HEK293 (cell line): ENCODE results near the gene RFX2.
A peak's percentile ranks its signal among the peaks of the same experiment; 100 is the strongest.
"Not testable (repeated sequence)": the region's sequence is repeated elsewhere in the genome, so short reads cannot be mapped to it uniquely, and the experiment has no call there.

ENCODE experiments used
- CTCF ChIA-PET: fragments of 350-600 bp; formaldehyde crosslinking; extraction: SDS; loops from one replicate; lab custom pipeline; 2021; ENCODE audit warnings: antibody characterized with exemption; lab: Yijun Ruan, JAX
- POLR2A ChIA-PET: fragments of 300-600 bp; formaldehyde crosslinking; extraction: SDS; loops from one replicate; lab custom pipeline; 2020; ENCODE audit warnings: antibody characterized with exemption, inconsistent platforms; lab: Yijun Ruan, JAX
- H3K27ac ChIP-seq: fragments of 200-500 bp; sonication (Bioruptor generic); 2 replicates; pipeline ENCODE4 v1.5.1; 2014; ENCODE audit warnings: low read depth, low read length, control low read depth, inconsistent platforms; ENCODE audit errors: extremely low read depth
- H3K36me3 ChIP-seq, 2 experiments: fragments of 200-500 bp in 1 of 2; sonication (Bioruptor generic) in 1 of 2; 1 replicate in 1 of 2; 2 replicates in 1 of 2; pipeline ENCODE4 v1.5.1; 2014 to 2017; ENCODE audit warnings: inconsistent platforms in 2 of 2, low read length in 2 of 2; ENCODE audit not compliant: control insufficient read depth in 2 of 2, insufficient read depth in 1 of 2
- H3K4me1 ChIP-seq: fragments of 200-500 bp; sonication (Bioruptor generic); 2 replicates; pipeline ENCODE4 v1.5.1; 2014; ENCODE audit warnings: mild to moderate bottlenecking, low read length, inconsistent platforms; ENCODE audit not compliant: control insufficient read depth, insufficient read depth
- H3K4me3 ChIP-seq: 2 replicates; pipeline ENCODE4 v1.5.1; 2011; ENCODE audit warnings: low read depth, mild to moderate bottlenecking, control low read depth, low read length, moderate library complexity
- H3K9me3 ChIP-seq: fragments of 200-500 bp; sonication (Bioruptor generic); 2 replicates; pipeline ENCODE4 v1.5.1; 2014; ENCODE audit warnings: low read depth, low read length, inconsistent platforms; ENCODE audit not compliant: control insufficient read depth, insufficient read depth
- AEBP2 ChIP-seq: fragments of 450-650 bp; formaldehyde crosslinking; IDR thresholded peaks from 2 replicates; pipeline ENCODE4 v1.5.1; 2016; ENCODE audit warnings: missing biosample characterization, missing genetic modification characterization, borderline replicate concordance
- EGR2 ChIP-seq: fragments of 450-650 bp; formaldehyde crosslinking; IDR thresholded peaks from 2 replicates; pipeline ENCODE4 v1.5.1; 2016; ENCODE audit warnings: low read depth, missing biosample characterization, missing genetic modification characterization
- GFI1B ChIP-seq: fragments of 450-650 bp; formaldehyde crosslinking; IDR thresholded peaks from 2 replicates; pipeline ENCODE4 v1.5.1; 2016; ENCODE audit warnings: missing biosample characterization, missing genetic modification characterization
- KLF17 ChIP-seq: fragments of 450-650 bp; formaldehyde crosslinking; IDR thresholded peaks from 2 replicates; pipeline ENCODE4 v1.5.1; 2016; ENCODE audit warnings: missing biosample characterization, missing genetic modification characterization
- MEIS1 ChIP-seq: sonication (generic); formaldehyde crosslinking; IDR thresholded peaks from 2 replicates; pipeline ENCODE4 v1.8.1; 2022; ENCODE audit warnings: missing genetic modification reagents, mild to moderate bottlenecking, borderline replicate concordance
- REPIN1 ChIP-seq: fragments of 450-650 bp; formaldehyde crosslinking; IDR thresholded peaks from 2 replicates; pipeline ENCODE4 v1.5.1; 2017; ENCODE audit warnings: missing biosample characterization, missing genetic modification characterization, low read depth
- ZBTB21 ChIP-seq: fragments of 450-650 bp; formaldehyde crosslinking; IDR thresholded peaks from 2 replicates; pipeline ENCODE4 v1.5.1; 2017; ENCODE audit warnings: missing biosample characterization, missing genetic modification characterization
- ZNF114 ChIP-seq: fragments of 450-650 bp; formaldehyde crosslinking; IDR thresholded peaks from 2 replicates; pipeline ENCODE4 v1.5.0; 2017; ENCODE audit warnings: missing biosample characterization, missing genetic modification characterization
- ZNF449 ChIP-seq: fragments of 450-650 bp; formaldehyde crosslinking; IDR thresholded peaks from 2 replicates; pipeline ENCODE4 v1.5.1; 2017; ENCODE audit warnings: missing biosample characterization, mild to moderate bottlenecking, missing genetic modification characterization, moderate library complexity
- ZNF558 ChIP-seq: fragments of 450-650 bp; formaldehyde crosslinking; IDR thresholded peaks from 2 replicates; pipeline ENCODE4 v1.5.1; 2016; ENCODE audit warnings: missing biosample characterization, missing genetic modification characterization
- ZNF629 ChIP-seq: fragments of 450-650 bp; formaldehyde crosslinking; IDR thresholded peaks from 2 replicates; pipeline ENCODE4 v1.5.1; 2017; ENCODE audit warnings: missing biosample characterization, missing genetic modification characterization
- ZNF76 ChIP-seq: fragments of 450-650 bp; formaldehyde crosslinking; IDR thresholded peaks from 2 replicates; pipeline ENCODE4; 2016; ENCODE audit warnings: low read depth, missing biosample characterization, missing genetic modification characterization, borderline replicate concordance
- ZSCAN30 ChIP-seq: fragments of 450-650 bp; IDR thresholded peaks from 2 replicates; pipeline ENCODE4 v1.5.1; 2018; ENCODE audit warnings: missing biosample characterization, mild to moderate bottlenecking, missing genetic modification characterization, moderate library complexity
- ZXDB ChIP-seq: fragments of 450-650 bp; formaldehyde crosslinking; IDR thresholded peaks from 2 replicates; pipeline ENCODE4 v1.5.1; 2016; ENCODE audit warnings: missing biosample characterization, missing genetic modification characterization

The RFX2 gene

GRCh38 chr19:6032381-6032780 lies 77.9 kb downstream of the RFX2 start:
- no peaks in the 10 kb centered on the region for H3K4me1 ChIP-seq
- TF ChIP-seq ZNF449 (tag by site-specific recombination) (0 out of 2 replicates have a peak, but pooled peaks have one; percentile 41), MEIS1 (CRISPR knock-in tag) (no peak)
- H3K9me3 ChIP-seq = no peaks in the 10 kb centered on the region
- no peak overlapping the region for H3K4me3 ChIP-seq
- no peak overlapping the region for H3K27ac ChIP-seq
- ChIA-PET POLR2A (no interaction called here), CTCF (interaction anchor here (0.6 to 2.9 kb wide), 3 partner anchors 10 to 674 kb away, joined by 3 to 23 read pairs (median 3); no protein-coding TSS in a partner anchor)
- H3K36me3 ChIP-seq = no peaks in the 10 kb centered on the region

DNA sequence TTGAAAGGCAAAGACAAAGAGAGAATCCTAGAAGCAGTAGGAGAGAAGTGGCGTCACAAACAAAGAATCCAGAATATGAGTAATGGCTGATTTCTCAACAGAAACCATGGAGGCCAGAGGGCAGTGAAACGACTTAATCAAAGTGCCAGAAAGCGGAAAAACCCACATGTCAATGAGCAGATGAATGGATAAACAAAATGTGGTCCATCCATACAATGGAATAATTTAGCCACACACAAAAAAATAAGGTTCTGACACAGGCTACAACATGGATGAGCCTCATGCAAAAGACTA lies 80.1 kb downstream of the RFX2 start:
- Histone ChIP-seq H3K4me1 (no peaks in the 10 kb centered on the region), H3K4me3 (no peak overlapping the region), H3K36me3 (no peaks in the 10 kb centered on the region), H3K27ac (no peak overlapping the region), H3K9me3 (no peaks in the 10 kb centered on the region)
- no peak for TF ChIP-seq KLF17
- TF ChIP-seq ZNF558 (tag by site-specific recombination) = peak; percentile 3; the same call in 1 of the 2 replicates
- POLR2A ChIA-PET = no interaction called here
- CTCF ChIA-PET = interaction anchor here (0.6 to 2.7 kb wide), 2 partner anchors 43 to 833 kb away, joined by 5 to 11 read pairs; no protein-coding TSS in a partner anchor

DNA sequence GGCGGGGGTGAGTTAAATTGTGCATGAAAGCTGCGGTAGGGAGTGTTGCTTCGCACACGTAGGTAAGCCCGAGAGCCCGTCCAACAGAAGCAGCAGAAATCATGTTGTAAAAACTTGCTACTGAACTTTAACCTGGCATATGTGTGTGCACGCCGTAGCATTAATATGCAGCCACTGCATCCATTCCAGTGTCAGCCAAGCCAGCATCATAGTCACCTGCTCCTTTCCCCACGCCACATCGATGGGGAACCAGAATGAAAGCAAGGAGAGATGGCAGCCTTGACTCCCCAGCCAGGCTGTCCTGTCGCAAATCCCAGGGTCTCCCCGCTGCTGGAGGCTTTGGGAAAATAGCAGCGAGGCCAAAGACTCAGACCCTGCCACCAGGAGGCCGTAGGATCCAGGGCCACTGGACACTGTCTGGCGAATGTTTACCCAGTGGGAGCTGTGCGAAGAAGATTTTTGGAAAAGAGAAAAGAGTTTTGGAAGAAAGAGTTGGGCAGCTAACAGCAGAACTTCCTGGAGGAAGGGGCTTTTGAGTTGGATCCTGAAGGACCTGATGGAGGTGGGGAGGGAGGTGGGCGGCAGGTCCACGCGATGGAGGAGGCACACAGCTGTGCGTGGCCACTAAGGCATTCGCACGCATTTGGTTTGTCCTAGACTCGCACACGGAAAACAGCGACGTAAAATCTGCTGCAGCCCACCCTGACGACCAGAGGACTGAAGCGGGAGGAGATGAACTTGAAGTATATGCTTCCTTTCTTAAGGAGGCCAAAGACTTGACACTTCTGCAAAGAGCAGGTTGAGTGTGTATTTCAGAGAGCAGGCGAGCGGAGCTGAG lies 83.7 kb downstream of the RFX2 start:
- no peak for TF ChIP-seq AEBP2 (tag by site-specific recombination)
- no peak for TF ChIP-seq MEIS1 (CRISPR knock-in tag)
- no peak for TF ChIP-seq ZSCAN30 (tag by site-specific recombination)
- TF ChIP-seq REPIN1 (tag by site-specific recombination) = no peak
- no peak for TF ChIP-seq ZNF629
- TF ChIP-seq ZNF76 = no peak
- no peak for TF ChIP-seq ZXDB (tag by site-specific recombination)
- no peak for TF ChIP-seq ZBTB21
- no peak for TF ChIP-seq GFI1B
- no peak for TF ChIP-seq EGR2
- no peak for TF ChIP-seq ZNF114 (tag by site-specific recombination)
- no peak overlapping the region for H3K4me3 ChIP-seq
- H3K36me3 ChIP-seq = no peaks in the 10 kb centered on the region
- H3K27ac ChIP-seq = no peak overlapping the region
- ChIA-PET POLR2A (interaction anchor here (0.7 kb wide), 1 partner anchor 78 kb away, joined by 4 read pairs; no protein-coding TSS in a partner anchor), CTCF (interaction anchor here (0.7 to 3.2 kb wide), 6 partner anchors 20 to 223 kb away, joined by 3 to 12 read pairs (median 4); no protein-coding TSS in a partner anchor)
- H3K9me3 ChIP-seq = no peaks in the 10 kb centered on the region
- no peaks in the 10 kb centered on the region for H3K4me1 ChIP-seq

DNA sequence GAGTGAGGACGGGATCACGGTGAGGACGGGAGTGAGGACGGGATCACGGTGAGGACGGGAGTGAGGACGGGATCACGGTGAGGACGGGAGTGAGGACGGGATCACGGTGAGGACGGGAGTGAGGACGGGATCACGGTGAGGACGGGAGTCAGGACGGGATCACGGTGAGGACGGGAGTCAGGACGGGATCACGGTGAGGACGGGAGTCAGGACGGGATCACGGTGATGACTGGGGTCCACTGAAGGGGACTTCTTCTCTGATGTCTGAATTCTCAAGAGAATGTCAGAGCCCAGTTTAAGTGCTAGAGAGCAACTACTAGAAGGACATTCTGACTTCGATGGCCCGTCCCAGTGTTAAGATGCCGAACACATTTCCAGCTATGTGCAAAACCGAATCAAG lies 85.5 kb downstream of the RFX2 start:
- H3K27ac ChIP-seq, H3K9me3 ChIP-seq, H3K4me3 ChIP-seq, H3K4me1 ChIP-seq, H3K36me3 ChIP-seq, POLR2A ChIA-PET: not testable (repeated sequence)
- CTCF ChIA-PET = interaction anchor here (0.6 to 1.3 kb wide), 3 partner anchors 36 to 220 kb away, joined by 3 to 4 read pairs (median 3); no protein-coding TSS in a partner anchor
